RCC 7860 (cell line): ENCODE results near the gene TMPRSS12.
"Not testable (repeated sequence)": the region's sequence is repeated elsewhere in the genome, so short reads cannot be mapped to it uniquely, and the experiment has no call there.

Source experiments
- DNase-seq: peaks from one replicate; pipeline ENCODE4 v3.0.0-alpha.2; 2015; ENCODE audit warnings: low spot score
- FAIRE-seq: peaks from 2 replicates; lab custom pipeline; 2012; peaks lifted over from hg19 to GRCh38; lab: Jason Lieb, UNC

TMPRSS12 gene

DNA sequence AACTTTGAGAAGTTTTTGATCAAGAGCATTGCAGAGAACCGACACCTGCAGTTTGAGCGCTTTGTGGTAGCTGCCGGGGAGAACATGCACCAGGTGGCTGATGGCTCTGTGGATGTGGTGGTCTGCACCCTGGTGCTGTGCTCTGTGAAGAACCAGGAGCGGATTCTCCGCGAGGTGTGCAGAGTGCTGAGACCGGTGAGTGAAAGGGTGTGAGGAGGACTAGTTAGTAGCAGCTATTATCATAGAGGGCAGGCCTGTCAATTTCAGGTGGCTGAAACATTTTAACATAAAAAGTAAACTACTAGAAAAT is 82.6 kb downstream of the TMPRSS12 start:
- DNase-seq, result no peak
- FAIRE-seq, result no peak

- DNase-seq (no peak), FAIRE-seq (no peak)
Observed at GRCh38 chr12:50925920-50926319, 83.2 kb downstream of the TMPRSS12 start.

GRCh38 chr12:50926415-50926814 is 83.7 kb downstream of the TMPRSS12 start:
- no peak for FAIRE-seq
- no peak for DNase-seq

DNA sequence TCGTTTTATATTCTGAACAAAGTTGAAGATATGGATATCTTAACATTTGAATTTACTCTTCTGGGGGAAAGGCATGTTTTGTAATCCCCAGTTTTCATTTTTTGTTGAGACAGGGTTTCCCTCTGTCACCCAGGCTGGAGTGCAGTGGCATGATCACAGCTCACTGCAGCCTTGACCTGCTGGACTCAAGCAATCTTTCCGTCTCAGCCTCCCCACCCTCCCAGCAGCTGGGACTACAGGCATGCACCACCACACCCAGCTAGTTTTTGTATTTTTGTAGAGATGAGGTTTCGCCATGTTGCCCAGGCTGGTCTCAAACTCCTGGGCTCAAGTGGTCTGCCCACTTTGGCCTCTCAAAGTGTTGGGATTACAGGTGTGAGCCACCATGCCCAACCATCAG is 84.2 kb downstream of the TMPRSS12 start:
- FAIRE-seq, result not testable (repeated sequence)

DNA sequence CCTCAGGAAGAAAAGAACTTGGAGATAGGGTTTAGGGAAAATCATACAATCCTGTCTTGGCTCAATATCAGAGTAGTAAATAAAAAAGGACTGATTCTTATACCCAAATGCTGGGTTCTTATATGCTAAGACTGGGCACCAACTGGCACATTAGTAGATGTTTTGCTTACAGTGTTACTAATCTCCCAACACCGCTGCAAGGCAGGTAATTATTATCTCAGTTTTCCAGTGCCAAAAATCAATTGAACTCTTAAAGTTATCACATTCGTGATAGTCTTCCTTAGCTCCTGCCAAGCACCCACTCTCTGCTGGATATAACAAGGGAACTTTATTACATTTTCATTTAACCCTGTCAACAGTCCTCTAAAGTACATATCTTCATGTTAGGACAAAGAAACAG is 84.6 kb downstream of the TMPRSS12 start:
- DNase-seq (no peak), FAIRE-seq (no peak)

More for the DNA sequence above, 84.2 kb downstream of the TMPRSS12 start:
- not testable (repeated sequence) for DNase-seq

DNA sequence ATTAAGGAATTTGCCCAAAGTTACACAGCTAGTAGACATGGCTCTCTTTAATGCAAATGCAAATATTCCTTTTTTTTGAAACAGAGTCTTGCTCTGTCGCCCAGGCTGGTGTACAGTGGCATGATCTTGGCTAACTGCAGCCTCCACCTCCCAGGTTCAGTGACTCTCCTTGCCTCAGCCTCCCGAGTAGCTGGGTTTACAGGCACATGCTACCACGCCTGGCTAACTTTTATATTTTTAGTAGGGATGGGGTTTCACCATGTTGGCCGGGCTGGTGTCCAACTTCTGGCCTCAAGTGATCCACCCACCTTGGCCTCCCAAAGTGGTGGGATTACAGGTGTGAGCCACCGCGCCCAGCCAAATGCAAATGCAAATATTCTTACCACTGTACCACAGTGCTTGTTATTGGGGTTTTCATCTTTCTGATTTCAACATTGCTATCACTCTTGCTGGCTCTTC is 85.1 kb downstream of the TMPRSS12 start:
- no peak for DNase-seq
- no peak for FAIRE-seq

- FAIRE-seq (no peak), DNase-seq (no peak)
Observed at GRCh38 chr12:50928392-50928791, 85.7 kb downstream of the TMPRSS12 start.

- DNase-seq, result no peak
- FAIRE-seq, result no peak
Observed at GRCh38 chr12:50929831-50930230, 87.1 kb downstream of the TMPRSS12 start.

- DNase-seq, FAIRE-seq: not testable (repeated sequence)
Observed at GRCh38 chr12:50930477-50930876, 87.8 kb downstream of the TMPRSS12 start.

DNA sequence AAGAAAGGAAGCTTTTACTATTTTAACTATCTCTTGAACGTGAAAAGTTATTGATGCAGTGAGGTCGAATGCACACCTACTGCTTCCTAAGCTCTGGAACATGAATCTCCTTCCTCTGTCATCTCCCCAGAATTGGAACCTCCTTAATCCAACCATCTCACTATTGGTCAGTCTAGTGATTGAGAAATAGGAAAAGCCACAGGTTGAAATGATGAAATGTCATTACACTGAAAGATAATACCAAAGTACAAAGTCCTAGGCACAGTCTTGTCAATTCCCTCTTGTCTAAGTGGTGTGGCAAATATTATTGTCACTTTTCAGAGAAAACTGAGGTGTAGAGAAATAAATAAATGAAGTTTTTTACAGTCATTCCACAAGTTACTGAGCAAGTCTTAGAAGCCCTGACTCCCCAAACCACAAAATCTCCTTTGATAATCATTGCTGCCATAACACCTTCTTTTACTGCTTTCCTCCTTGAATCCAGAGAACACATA is 90.1 kb downstream of the TMPRSS12 start:
- FAIRE-seq (no peak), DNase-seq (no peak)

GRCh38 chr12:50933459-50934124 is 90.9 kb downstream of the TMPRSS12 start:
- FAIRE-seq (no peak), DNase-seq (no peak)

- DNase-seq (no peak), FAIRE-seq (no peak)
Observed at GRCh38 chr12:50934371-50934851, 91.7 kb downstream of the TMPRSS12 start.

GRCh38 chr12:50934981-50935807 is 92.5 kb downstream of the TMPRSS12 start:
- FAIRE-seq (no peak), DNase-seq (no peak)

GRCh38 chr12:50936821-50937530 is 94.2 kb downstream of the TMPRSS12 start:
- DNase-seq (no peak), FAIRE-seq (no peak)
